ENCODE data around the gene C9orf57. TPM values are rescaled to one million over a fixed set of nuclear protein-coding genes. Genes with fewer than 3 reads are reported as not detected.

Gene C9orf57
- total RNA-seq, 1 experiment from 2014 or later: not detected

DNA sequence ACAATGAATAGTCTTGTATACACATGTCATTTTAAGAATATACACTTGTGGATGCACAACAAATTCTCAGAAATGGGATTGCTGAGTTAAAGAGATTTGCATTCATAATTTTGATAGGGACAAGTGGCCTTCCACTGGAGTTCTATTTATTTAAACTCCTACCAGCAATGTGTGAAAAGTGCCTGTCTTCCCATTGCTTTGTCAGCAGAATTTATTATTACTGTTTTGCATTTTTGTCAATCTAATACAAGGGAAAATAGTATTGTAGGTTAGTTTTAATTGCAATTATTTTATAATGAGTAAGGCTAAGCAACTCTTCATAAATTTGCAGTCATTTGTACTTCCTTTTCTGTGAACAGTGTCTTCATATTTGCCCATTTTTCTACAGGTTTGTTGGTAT, 55.0 kb downstream of the C9orf57 start:
- no peak overlapping the region for H4K91ac ChIP-seq (ENCODE audit: insufficient read length, low read depth, low read length)
- peaks cover 2% of the 10 kb centered on the region; the same call in 1 of the 2 replicates for H3K27me3 Mint-ChIP-seq (ENCODE audit: low read depth)
- DNase-seq: no peak
- H3K79me1 ChIP-seq (ENCODE audit: insufficient read depth, low read depth, low read length, poor library complexity, severe bottlenecking): no peaks in the 10 kb centered on the region
- no peak overlapping the region for H3K56ac ChIP-seq (ENCODE audit: insufficient read length, low read depth, low read length)
- no peak overlapping the region for H4K5ac ChIP-seq (ENCODE audit: insufficient read length, low read depth, low read length)
- no peak overlapping the region for H2BK20ac ChIP-seq (ENCODE audit: low read depth, low read length, poor library complexity, severe bottlenecking)
- H3K14ac ChIP-seq (ENCODE audit: insufficient read depth, low read length): no peak overlapping the region
- no peaks in the 10 kb centered on the region for H3K27me3 ChIP-seq (ENCODE audit: insufficient read depth, low read length)
- no peak overlapping the region for H2BK120ac ChIP-seq (ENCODE audit: low read depth, low read length, poor library complexity, severe bottlenecking)
- no peak overlapping the region for H2BK15ac ChIP-seq (ENCODE audit: low read depth, low read length)
- no peak overlapping the region for H3K4me2 ChIP-seq (ENCODE audit: insufficient read depth, insufficient read length, low read length)
- H2AFZ ChIP-seq (ENCODE audit: low read length): no peak overlapping the region
- no peak for TF ChIP-seq CTCF (conservative IDR thresholded peaks at IDR 0.05)
- no peak overlapping the region for H3K9ac ChIP-seq (ENCODE audit: extremely low read depth, insufficient read length, low read length)
- H2BK12ac ChIP-seq (ENCODE audit: insufficient read length, low read depth, low read length): no peak overlapping the region
- H3K9me3 Mint-ChIP-seq: peaks cover 21 to 23% of the 10 kb centered on the region in 2 experiments
- no peaks in the 10 kb centered on the region for H3K79me2 ChIP-seq (ENCODE audit: insufficient read depth, low read length)
- no peak overlapping the region for H3K23ac ChIP-seq (ENCODE audit: insufficient read length, low read depth, low read length)
- peaks cover 6 to 29% of the 10 kb centered on the region in 2 experiments for H3K4me1 Mint-ChIP-seq
- H3K23me2 ChIP-seq (ENCODE audit: insufficient read length, low read depth, low read length, poor library complexity, severe bottlenecking): no peaks in the 10 kb centered on the region
- no peak overlapping the region for H3K27ac Mint-ChIP-seq
- no peak overlapping the region for H4K8ac ChIP-seq (replicated peaks; ENCODE audit: insufficient read length, low read depth, low read length)
- peaks cover 6% of the 10 kb centered on the region for H3K9me3 ChIP-seq (ENCODE audit: control insufficient read depth, low read depth, low read length)
- no peak overlapping the region for H3T11ph ChIP-seq (ENCODE audit: low read length)
- peaks cover 6 to 13% (median 10%) of the 10 kb centered on the region in 3 experiments for H3K36me3 Mint-ChIP-seq (ENCODE audit: insufficient read depth in 1 of 3, low read depth in 3 of 3)
- no peak overlapping the region for H3K4me3 Mint-ChIP-seq
- no peaks in the 10 kb centered on the region for H3K4me1 ChIP-seq (ENCODE audit: insufficient read depth, low read length)
- H3K27ac ChIP-seq (ENCODE audit: insufficient read length, low read depth, low read length): no peak overlapping the region
- no peak overlapping the region for H2AK5ac ChIP-seq (ENCODE audit: insufficient read length, low read length)
- no peak overlapping the region for H3K4ac ChIP-seq (ENCODE audit: low read depth, low read length)
- H3K18ac ChIP-seq (ENCODE audit: insufficient read length, low read depth, low read length): no peak overlapping the region
- no peaks in the 10 kb centered on the region for H4K20me1 ChIP-seq (ENCODE audit: control insufficient read depth, insufficient read depth, insufficient read length)
- H2BK5ac ChIP-seq (ENCODE audit: insufficient read length, low read length): no peak overlapping the region

Other genes with a start within 250 kb of the C9orf57 start
- gene ABHD17B, start 149.4 kb downstream of the C9orf57 start, total RNA-seq (2021): 67.6 and 70.2 TPM in 2 replicates
- 14.1 and 14.4 TPM in 2 replicates for gene C9orf85, start 149.0 kb downstream of the C9orf57 start, total RNA-seq (2021)
- 3.6 and 3.8 TPM in 2 replicates for gene GDA, start 88.8 kb upstream of the C9orf57 start, total RNA-seq (2021)